GM15510 (cell line): ENCODE measurements around the gene COL26A1.

Experiments
- POLR2A ChIP-seq: IDR thresholded peaks from 3 replicates; pipeline ENCODE4 v1.6.1; 2011; ENCODE audit warnings: borderline replicate concordance; ENCODE audit not compliant: insufficient read length; ENCODE audit errors: extremely low read depth

COL26A1 gene

GRCh38 chr7:101602082-101602481 lies 239.4 kb downstream of the COL26A1 start:
- TF ChIP-seq POLR2A = no peak

GRCh38 chr7:101602484-101603241 lies 240.0 kb downstream of the COL26A1 start:
- no peak for TF ChIP-seq POLR2A

DNA sequence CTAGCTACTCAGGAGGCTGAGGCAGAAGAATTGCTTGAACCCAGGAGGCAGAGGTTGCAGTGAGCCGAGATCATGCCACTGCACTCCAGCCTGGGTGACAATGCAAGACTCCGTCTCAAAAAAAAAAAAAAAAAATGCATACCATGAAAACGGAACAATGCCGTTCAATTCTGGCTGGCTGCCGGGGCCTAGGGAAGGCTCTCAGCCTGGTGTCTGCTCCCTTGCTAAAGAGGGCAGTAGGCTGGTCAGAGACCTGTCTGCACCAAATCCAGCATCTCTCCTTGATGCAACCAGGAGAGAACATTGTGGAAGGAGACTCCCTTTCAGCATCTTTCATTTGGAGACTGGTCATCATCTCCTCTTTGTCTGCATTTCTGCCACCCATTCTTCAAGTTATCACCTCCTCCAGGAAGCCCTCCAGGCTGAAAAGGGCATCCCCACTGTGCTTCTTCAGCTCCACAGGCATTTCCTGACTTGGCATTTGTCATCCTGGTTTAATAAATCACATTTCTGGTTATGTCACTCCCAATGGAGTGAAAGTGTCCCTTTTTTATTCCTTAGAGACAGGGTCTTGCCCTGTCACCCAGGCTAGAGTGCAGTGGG lies 241.8 kb downstream of the COL26A1 start:
- TF ChIP-seq POLR2A = no peak

DNA sequence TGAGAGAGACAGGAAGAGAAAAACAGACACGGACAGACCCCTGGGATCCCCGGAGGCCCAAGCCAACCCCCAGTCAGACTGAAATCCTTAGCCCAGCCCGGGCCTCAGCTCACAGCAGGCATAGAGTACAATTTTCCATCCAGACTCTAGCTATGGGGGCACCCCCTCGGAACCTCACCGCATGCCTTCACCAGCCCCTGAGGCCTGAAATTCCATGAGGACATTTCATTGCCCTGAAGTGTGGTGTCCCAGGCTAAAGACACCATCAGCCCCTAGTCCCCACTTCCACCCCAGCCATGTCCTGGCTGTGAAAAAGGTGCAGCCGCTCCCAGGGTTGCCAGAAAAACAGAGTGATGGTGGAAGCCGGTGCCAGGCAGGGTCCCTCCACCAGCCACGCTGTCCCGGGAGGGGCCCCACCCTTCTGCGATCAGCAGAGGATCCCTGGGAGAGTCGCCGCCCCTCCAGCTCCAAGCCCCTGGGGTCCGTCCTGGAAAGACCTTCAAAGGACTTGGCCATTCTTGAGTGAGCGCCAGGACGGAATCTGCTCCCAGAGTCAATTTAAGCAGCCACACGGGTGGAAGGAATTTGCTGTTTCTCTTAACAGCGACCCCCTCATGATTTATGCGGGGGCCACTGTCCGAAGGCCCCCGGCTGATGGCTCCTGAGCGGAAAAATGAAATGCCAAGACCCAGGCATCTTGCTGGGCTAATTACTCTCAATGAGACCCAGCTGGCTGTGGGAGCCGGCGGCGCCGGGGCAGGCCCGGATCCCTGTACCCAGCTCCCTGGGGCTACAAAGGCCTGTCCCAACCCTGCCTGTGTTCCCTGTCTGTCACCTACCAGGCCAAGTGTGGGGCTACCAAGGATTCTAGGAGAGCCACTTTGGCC lies 243.2 kb downstream of the COL26A1 start:
- TF ChIP-seq POLR2A = no peak

DNA sequence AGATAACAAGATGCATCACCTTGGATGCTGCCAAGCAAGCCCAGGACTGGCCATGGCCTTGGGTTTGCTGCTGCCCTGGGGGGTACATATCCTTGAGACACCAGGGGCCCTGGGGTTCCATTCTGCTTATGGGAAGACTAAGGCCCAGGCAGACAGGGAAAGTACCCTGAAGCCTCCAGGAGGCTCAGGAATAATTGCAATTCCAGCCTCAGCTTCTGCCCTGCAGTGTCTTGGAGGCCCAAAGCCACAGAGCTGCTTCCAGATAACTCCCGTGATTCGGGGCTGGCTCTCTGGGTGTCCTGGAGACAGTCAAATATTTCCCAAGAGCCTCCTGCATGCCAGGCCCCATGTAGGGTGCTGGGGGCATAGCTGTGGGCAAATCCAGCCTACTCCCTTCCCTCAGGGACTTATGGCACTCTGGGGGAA lies 243.8 kb downstream of the COL26A1 start:
- no peak for TF ChIP-seq POLR2A
